Right atrium auricular region (tissue), 2 donors: ENCODE data around the gene PCDHB9. TPM values are rescaled to one million over a fixed set of nuclear protein-coding genes. Genes with fewer than 3 reads are reported as not detected.
A peak's percentile ranks its signal among the peaks of the same experiment; 100 is the strongest.
"Not testable (repeated sequence)": the region's sequence is repeated elsewhere in the genome, so short reads cannot be mapped to it uniquely, and the experiment has no call there.

Experiments
- DNase-seq: peaks from one replicate; pipeline ENCODE4 v3.0.0-alpha.2; 2019; ENCODE audit warnings: low spot score
- H3K27ac ChIP-seq, 2 donors: fragments of 200-600 bp; sonication (generic); 1 replicate in 1 of 2; 2 replicates in 1 of 2; pipeline ENCODE4 v1.5.1; 2016 to 2019
- H3K27me3 ChIP-seq, 2 donors: fragments of 200-600 bp; sonication (generic); one replicate each; pipeline versions ENCODE4 v1.5.1 to v1.6.0; 2017 to 2019
- H3K36me3 ChIP-seq: fragments of 200-600 bp; sonication (generic); one replicate; pipeline ENCODE4 v1.5.1; 2016
- H3K4me1 ChIP-seq, 2 donors: fragments of 200-600 bp; sonication (generic); one replicate each; pipeline versions ENCODE4 v1.5.1 to v1.6.0; 2017 to 2019
- H3K4me3 ChIP-seq, 2 donors: fragments of 200-600 bp; sonication (generic); 1 replicate in 1 of 2; 2 replicates in 1 of 2; pipeline ENCODE4 v1.5.1; 2017 to 2019; ENCODE audit warnings: mild to moderate bottlenecking in 1 of 2, moderate library complexity in 1 of 2
- H3K9me3 ChIP-seq, 2 donors: fragments of 200-600 bp; sonication (generic); one replicate each; pipeline ENCODE4 v1.5.1; 2019
- total RNA-seq, 2 donors: library from RNA; depleted of rRNA; stranded (reverse); fragments of >200 nt; gene quantifications; one replicate each; pipeline ENCODE4 v1.1.0, GENCODE V29; 2016
- TF ChIP-seq, protein P1 (sequence below), 2 donors: fragments of 200-600 bp; sonication (generic); IDR thresholded peaks; one replicate each; pipeline ENCODE4 v1.5.1; 2019; ENCODE audit warnings: antibody characterized with exemption in 2 of 2

Gene PCDHB9
- total RNA-seq, 2 donors from 2014 or later, result 1.7 to 2.5 TPM

DNA sequence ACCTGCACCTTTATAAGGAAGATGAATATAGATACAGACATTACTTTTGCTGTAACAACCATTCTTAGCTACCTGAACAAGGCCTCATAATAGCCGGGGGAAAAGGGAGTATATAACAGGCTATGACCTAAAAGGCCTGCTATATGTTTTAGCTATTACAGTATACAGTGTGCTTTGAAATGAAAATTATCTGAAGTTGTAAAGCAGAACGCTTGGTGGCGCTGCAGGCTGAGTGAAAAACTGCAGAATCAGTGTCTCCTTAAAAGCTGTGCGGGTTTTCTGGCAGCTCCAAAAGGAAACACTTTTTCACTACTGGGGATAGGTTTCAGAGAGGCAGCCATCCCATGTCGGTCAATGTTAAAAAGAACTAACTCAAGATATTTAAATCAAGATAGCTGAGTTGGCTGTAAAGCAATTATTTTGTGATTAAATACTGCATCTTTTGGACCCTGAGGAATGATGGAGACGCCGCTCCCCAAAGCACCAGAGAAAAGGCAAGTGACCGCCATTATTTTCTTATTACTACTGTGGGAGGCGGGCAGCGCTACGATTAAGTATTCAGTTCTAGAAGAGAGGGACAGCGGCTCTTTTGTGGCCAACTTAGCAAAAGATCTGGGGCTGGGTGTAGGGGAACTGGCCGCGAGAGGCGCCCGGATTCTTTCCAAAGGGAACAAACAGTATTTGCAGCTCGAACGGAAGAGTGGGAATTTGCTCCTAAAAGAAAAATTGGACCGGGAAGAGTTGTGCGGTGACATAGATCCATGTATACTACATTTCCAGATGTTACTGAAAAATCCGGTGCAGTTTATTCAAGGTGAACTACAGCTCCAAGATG is 31.2 kb upstream of the PCDHB9 start:
- no peak for DNase-seq
- H3K4me3 ChIP-seq, result no peak overlapping the region
- TF ChIP-seq, protein P1, sequence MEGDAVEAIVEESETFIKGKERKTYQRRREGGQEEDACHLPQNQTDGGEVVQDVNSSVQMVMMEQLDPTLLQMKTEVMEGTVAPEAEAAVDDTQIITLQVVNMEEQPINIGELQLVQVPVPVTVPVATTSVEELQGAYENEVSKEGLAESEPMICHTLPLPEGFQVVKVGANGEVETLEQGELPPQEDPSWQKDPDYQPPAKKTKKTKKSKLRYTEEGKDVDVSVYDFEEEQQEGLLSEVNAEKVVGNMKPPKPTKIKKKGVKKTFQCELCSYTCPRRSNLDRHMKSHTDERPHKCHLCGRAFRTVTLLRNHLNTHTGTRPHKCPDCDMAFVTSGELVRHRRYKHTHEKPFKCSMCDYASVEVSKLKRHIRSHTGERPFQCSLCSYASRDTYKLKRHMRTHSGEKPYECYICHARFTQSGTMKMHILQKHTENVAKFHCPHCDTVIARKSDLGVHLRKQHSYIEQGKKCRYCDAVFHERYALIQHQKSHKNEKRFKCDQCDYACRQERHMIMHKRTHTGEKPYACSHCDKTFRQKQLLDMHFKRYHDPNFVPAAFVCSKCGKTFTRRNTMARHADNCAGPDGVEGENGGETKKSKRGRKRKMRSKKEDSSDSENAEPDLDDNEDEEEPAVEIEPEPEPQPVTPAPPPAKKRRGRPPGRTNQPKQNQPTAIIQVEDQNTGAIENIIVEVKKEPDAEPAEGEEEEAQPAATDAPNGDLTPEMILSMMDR (IDR thresholded peaks at IDR 0.05), result no peak
- H3K4me1 ChIP-seq, result no peaks in the 10 kb centered on the region
- peaks cover 0 to 73% of the 10 kb centered on the region in 2 donors for H3K9me3 ChIP-seq
- no peaks in the 10 kb centered on the region for H3K27me3 ChIP-seq
- no peak overlapping the region for H3K27ac ChIP-seq
- no peaks in the 10 kb centered on the region for H3K36me3 ChIP-seq

DNA sequence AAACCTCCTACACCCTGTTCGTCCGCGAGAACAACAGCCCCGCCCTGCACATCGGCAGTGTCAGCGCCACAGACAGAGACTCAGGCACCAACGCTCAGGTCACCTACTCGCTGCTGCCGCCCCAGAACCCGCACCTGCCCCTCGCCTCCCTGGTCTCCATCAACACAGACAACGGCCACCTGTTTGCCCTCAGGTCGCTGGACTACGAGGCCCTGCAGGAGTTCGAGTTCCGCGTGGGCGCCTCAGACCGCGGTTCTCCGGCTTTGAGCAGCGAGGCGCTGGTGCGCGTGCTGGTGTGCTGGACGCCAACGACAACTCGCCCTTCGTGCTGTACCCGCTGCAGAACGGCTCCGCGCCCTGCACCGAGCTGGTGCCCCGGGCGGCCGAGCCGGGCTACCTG is 29.6 kb upstream of the PCDHB9 start:
- H3K4me3 ChIP-seq, H3K36me3 ChIP-seq, DNase-seq, H3K27me3 ChIP-seq, H3K4me1 ChIP-seq, H3K27ac ChIP-seq: not testable (repeated sequence)
- H3K9me3 ChIP-seq, result peaks cover 0 to 60% of the 10 kb centered on the region in 2 donors

DNA sequence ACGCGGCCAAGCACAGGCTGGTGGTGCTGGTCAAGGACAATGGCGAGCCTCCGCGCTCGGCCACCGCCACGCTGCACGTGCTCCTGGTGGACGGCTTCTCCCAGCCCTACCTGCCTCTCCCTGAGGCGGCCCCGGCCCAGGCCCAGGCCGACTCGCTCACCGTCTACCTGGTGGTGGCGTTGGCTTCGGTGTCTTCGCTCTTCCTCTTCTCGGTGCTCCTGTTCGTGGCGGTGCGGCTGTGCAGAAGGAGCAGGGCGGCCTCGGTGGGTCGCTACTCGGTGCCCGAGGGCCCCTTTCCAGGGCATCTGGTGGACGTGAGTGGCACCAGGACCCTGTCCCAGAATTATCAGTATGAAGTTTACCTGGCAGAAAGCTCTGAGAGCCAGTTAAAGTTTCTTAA is 29.1 kb upstream of the PCDHB9 start:
- not testable (repeated sequence) for H3K27ac ChIP-seq, H3K36me3 ChIP-seq, H3K27me3 ChIP-seq, H3K4me3 ChIP-seq, H3K4me1 ChIP-seq, DNase-seq
- peaks cover 0 to 58% of the 10 kb centered on the region in 2 donors for H3K9me3 ChIP-seq

DNA sequence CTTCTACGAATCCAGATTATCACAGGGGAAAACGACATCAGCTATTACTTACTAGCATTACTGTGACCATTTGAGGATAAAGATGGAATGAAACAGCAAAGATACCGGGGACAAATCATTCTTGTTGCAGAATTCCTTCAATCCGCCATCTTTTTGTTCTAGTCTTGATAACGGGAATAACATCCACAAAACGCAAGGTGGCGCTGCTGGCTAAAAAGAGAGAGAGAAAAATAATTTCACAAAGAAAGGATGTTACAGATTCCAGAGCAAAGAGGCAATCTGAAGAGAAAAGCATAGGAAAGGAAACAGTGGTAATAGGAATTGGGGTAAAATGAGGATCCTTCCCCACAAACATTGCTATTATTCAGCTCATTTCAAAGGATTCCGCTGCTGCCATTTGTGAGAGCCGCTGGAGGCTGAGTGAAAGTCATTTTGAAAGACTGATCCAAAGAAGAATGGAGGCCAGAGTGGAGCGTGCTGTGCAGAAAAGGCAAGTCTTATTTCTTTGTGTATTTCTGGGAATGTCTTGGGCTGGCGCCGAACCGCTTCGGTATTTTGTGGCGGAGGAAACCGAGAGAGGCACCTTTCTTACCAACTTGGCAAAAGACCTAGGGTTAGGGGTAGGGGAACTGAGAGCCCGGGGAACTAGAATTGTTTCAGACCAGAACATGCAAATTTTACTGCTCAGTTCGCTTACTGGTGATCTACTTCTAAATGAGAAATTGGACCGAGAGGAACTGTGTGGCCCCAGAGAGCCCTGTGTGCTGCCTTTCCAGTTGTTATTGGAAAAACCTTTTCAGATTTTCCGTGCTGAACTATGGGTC is 14.4 kb upstream of the PCDHB9 start, which contains the start of gene PCDHB7:
Gene PCDHB7 (plus strand): TSS at position 264 of the 824 bp plus-strand sequence. CDS start 192 bp downstream, at position 456.
- H3K4me1 ChIP-seq, result no peaks in the 10 kb centered on the region
- H3K36me3 ChIP-seq, result no peaks in the 10 kb centered on the region
- DNase-seq, result no peak
- H3K27me3 ChIP-seq, result peaks cover 5 to 6% of the 10 kb centered on the region in 2 donors
- H3K9me3 ChIP-seq, result peaks cover 10 to 50% of the 10 kb centered on the region in 2 donors
- H3K4me3 ChIP-seq, result no peak within 1 kb of the TSS
- H3K27ac ChIP-seq, result no peak within 1 kb of the TSS
- TF ChIP-seq, protein P1 (IDR thresholded peaks at IDR 0.05), result peak; percentile 17 to 50

DNA sequence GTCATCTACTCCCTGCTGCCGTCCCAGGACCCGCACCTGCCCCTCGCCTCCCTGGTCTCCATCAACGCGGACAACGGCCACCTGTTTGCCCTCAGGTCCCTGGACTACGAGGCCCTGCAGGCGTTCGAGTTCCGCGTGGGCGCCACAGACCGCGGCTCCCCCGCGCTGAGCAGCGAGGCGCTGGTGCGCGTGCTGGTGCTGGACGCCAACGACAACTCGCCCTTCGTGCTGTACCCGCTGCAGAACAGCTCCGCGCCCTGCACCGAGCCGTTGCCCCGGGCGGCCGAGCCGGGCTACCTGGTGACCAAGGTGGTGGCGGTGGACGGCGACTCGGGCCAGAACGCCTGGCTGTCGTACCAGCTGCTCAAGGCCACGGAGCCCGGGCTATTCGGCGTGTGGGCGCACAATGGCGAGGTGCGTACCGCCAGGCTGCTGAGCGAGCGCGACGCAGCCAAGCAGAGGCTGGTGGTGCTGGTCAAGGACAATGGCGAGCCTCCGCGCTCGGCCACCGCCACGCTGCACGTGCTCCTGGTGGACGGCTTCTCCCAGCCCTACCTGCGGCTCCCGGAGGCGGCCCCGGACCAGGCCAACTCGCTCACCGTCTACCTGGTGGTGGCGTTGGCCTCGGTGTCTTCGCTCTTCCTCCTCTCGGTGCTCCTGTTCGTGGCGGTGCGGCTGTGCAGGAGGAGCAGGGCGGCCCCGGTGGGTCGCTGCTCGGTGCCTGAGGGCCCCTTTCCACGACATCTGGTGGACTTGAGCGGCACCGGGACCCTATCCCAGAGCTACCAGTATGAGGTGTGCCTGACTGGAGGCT is 12.5 kb upstream of the PCDHB9 start:
- not testable (repeated sequence) for H3K27ac ChIP-seq, H3K4me1 ChIP-seq, DNase-seq, H3K27me3 ChIP-seq, H3K36me3 ChIP-seq, H3K4me3 ChIP-seq
- peaks cover 10 to 60% of the 10 kb centered on the region in 2 donors for H3K9me3 ChIP-seq

DNA sequence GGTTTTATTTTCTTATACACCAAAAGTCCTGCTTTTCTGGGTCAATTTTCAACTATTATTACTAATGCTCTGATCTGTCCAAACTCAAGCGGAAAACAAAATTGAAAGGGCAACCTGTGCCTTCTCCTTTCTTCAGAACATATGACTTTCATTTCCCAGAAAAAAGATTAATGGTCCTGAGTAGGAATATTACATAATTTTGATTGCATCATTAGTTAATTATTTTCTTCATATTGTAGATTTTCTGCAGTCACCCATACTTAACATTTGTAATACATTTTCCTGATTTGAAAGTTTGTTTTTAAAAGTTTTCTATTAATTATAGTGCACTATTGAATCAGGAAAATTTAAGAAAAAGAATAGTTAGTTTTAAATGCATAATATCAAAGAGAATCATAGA is 11.0 kb upstream of the PCDHB9 start:
- Histone ChIP-seq H3K9me3 (peaks cover 10 to 57% of the 10 kb centered on the region in 2 donors), H3K4me3 (no peak overlapping the region), H3K4me1 (no peaks in the 10 kb centered on the region), H3K27me3 (peaks cover 5 to 6% of the 10 kb centered on the region in 2 donors), H3K27ac (no peak overlapping the region), H3K36me3 (no peaks in the 10 kb centered on the region)
- TF ChIP-seq, protein P1 (IDR thresholded peaks at IDR 0.05), result no peak
- no peak for DNase-seq
